HT-29 (cell line): ENCODE results near the gene TECPR2. TPM values are rescaled to one million over a fixed set of nuclear protein-coding genes. Genes with fewer than 3 reads are reported as not detected.
"Not testable (repeated sequence)": the region's sequence is repeated elsewhere in the genome, so short reads cannot be mapped to it uniquely, and the experiment has no call there.

Experiments
- DNase-seq: peaks from one replicate; pipeline ENCODE4 v3.0.0-alpha.2; 2015; ENCODE audit warnings: low spot score
- total RNA-seq: library from RNA; depleted of rRNA; stranded (reverse); fragments of >200 nt; shearing (Covaris generic); gene quantifications from 2 replicates; pipeline ENCODE4 v1.2.3, GENCODE V29; 2014

Gene TECPR2
- total RNA-seq, 1 experiment from 2014 or later = 8.9 TPM

DNA sequence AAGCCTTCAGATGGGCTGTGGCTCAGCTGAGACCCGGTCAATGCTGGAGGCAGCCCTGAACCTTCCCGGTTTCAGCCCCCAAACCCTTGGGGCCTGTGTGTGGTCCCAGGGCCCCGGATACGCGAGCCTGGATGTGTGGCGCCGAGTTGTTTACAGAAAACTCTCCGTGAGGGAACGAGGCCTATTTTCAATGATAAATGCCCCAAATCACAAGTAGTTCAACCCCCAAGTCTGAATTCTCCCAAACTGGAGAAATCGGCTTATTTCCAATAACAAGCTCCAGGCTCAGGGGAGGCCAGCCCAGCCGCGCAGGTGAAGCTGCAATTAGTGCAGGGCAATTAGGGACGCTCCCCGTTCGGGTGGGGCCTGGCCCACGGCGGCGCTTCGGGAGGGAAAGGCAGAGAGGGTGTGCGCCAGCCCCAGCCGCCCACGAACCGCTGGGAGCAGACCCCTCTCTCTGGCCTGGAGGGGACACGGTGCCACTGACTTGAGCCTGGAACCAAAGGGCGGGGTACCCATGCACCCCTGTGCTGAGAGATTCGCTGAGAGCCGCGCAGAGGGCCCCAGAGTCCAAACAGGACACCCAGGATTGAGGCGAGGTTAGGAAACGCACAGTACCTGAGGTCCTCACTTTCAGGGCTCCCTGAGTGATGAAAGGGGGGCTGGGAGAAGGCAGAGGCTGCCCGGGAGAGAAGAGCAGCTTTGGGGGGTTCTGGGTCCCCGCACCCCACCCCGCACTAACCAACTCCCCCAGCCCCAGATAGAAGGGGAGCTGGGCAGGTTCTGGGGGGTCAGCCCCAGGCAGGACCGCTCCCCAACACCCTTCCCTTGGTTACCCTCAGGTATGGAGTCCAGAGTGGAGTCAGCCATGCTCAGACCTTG, 161.1 kb downstream of the TECPR2 start:
- DNase-seq = no peak

DNA sequence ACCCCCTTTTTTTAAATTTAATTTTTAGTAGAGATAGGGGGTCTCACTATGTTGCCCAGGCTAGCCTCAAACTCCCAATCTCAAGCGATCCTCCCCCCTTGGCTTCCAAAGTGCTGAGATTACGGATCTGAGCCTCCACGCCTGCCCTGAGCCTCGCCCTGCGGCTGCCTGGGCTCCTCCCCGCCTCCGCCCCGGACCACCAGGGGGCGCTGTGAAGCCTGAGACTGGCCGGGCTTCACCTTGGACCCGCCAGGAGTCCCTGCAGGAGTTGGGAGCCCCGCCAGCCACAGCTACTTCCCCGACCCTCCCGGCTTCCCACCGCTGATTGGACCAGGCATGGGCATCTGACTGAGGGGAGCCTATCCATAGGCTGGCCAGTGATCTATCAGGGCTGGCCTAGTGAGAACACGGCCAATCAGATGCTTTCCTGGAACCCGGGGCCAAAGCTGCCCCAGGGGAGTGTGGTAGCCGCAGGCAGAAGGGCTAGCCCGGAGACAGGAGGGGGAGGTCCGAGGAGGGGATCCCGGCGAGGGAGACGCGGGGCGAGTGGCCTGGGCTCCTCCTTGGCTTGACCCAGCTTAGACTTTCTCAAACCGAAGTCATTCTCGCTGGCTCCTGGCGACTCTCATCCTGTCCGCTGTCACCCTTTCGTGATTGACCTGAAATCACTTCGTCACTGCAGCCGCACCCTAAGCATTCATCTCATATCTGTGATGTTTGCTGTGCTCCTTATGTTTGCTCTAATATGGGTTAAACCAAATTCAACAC, 161.9 kb downstream of the TECPR2 start:
- peak; percentile 94 for DNase-seq

DNA sequence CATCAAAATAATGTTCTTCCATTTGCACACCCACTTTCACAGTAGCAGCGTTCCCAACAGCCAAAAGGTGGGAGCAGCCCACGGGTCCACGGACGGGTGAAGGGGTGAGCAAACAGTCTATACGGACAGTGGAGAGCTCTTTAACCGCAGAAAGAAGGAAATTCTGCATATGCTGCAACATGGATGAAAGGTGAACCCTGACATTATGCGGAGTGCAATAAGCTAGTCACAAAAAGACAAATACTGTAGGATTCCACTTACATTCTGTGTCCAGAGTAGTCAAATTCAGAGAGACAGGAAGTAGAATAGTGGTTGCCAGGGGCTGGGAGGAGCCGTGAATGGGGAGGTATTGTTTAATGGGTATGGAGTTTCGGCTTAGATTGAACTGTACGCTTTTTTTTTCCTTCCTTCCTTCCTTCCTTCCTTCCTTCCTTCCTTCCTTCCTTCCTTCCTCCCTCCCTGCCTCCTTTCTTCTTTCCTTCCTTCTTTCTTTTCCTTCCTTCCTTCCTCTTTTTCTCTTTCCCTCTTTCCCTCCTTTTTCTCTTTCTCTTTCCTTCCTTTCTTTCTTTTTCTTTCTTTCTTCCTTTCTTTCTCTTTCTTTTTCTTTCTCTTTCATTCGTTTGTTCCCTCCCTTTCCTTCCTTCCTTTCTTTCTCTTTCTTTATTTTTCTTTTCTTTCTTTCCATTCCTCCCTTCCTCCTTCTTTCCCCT, 162.6 kb downstream of the TECPR2 start:
- peak; percentile 55 for DNase-seq

DNA sequence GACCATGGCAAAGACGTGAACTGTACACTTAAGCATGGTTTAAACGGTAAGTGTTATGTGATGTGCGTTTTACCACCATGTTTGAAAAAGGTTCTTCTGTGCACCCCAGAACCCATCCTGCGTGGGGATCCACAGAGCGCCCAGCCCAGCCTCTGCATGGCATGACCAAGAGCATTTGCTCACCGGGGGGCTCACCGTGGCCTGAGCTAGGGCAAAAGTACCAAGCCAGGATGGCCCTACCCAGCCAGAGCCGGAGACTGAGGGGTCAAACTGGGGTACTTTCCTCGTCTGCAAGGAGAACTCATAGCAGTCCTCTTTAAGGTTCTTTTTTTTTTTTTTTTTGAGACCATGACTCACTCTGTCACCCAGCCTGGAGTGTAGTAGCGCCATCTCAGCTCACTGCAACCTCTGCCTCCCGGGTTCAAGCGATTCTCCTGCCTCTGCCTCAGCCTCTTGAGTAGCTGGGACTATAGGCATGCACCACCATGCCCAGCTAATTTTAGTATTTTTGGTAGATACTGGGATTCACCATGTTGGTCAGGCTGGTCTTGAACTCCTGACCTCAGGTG, 163.3 kb downstream of the TECPR2 start:
- DNase-seq = no peak

DNA sequence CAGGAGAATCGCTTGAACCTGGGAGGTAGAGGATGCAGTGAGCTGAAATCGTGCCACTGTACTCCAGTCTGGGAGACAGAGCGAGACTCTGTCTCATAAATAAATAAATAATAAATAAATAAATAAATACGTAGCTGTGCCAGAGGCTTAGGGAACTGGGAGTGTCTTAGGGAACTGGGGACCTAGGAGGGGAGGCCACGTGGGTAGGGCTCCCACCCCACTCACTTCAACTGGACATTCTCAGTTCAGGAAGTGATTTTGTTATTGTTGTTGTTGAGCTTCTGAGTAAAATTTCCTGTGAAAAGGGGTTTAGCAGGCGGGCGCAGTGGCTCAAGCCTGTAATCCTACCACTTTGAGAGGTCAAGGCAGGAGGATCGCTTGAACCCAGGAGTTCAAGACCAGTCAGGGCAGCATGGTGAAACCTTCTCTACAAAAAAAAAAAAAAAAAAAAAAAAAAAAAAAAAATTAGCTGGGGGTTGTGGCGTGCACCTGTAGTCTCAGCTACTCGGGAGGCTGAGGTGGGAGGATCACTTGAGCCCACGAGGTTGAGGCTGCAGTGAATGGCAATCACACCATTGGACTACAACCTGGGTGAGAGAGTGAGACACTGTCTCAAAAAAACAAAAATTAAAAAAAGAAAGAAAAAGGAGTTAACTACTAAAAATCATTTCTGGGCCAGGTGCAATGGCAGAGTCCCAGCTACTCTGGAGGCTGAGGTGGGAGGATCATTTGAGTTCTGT, 165.9 kb downstream of the TECPR2 start:
- DNase-seq = no peak

DNA sequence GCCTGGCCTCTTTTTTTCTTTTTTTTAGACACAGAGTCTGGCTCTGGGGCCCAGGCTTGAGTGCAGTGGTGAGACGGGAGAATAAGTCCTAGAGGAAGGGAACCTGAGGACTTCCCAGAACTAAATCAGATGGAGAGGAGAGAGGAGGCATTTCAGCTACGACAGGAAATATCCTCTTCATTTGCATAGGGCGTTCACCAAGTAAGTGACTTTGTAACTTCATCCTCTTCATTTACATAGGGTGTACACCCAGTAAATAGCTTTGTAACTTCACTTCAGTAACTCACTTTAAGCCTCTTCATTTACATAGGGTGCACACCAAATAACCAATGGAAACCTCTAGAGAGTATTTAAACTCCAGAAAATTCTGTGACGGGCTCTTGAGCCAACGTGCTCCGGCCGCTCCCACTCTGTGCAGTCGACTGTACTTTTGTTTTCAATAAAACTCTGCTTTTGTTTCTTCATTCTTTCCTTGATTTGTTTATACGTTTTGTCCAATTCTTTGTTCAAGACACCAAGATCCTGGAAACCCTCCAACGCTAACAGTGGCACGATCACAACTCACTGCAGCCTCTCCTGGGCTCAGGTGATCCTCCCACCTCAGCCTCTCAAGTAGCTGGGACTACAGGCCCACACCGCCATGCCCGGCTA, 168.2 kb downstream of the TECPR2 start:
- DNase-seq = no peak

DNA sequence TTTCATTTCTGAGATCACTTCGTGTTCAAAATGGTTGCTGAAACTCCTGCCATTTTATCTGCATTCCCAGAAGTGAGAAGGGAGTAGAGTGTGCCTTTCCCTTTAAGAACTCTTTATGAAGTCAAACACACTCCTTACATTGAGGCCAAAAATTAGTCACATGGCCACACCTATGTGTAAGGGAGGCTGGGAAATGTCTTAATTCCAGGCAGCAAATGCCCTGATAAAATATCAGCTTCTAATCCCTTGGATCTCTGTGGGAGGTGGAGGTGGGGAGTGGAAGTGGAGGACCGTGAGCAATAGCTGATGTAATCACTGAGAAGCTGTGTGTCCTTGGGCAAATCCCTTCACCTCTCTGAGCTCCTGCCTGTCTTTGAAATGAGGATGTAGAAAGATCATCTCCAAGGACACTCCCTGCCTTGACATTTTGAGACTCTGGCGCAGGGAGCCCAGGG, 169.5 kb downstream of the TECPR2 start:
- no peak for DNase-seq

DNA sequence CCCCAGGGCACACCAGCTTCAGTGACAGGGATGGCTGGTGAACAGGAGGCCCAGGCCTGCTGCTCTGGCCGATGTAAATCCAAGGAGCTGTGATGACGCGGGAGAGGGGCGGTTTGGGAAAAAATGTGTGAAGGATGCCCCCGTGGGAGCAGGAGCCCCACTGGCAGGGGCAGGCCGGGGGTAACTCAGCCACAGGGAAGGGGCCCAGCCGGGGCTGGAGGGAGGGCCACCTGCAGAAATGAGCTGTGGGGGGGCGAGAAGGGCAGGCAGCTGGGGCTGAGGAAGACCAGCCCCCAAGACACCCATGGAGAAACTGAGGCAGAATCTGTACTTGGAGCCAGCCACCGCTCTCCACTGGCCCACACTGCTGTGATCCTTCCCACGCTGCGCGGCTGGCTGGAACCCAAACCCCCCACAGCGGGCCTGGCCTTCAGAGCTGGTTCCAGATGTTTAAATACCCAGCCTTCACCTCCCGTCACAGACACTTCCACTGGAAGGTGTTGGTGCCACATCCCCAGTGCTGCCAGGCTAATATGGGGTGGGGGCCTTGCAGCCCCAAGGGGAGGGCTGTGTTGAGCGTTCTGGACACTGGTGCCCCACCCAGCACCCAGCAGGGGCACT, 175.3 kb downstream of the TECPR2 start:
- no peak for DNase-seq

DNA sequence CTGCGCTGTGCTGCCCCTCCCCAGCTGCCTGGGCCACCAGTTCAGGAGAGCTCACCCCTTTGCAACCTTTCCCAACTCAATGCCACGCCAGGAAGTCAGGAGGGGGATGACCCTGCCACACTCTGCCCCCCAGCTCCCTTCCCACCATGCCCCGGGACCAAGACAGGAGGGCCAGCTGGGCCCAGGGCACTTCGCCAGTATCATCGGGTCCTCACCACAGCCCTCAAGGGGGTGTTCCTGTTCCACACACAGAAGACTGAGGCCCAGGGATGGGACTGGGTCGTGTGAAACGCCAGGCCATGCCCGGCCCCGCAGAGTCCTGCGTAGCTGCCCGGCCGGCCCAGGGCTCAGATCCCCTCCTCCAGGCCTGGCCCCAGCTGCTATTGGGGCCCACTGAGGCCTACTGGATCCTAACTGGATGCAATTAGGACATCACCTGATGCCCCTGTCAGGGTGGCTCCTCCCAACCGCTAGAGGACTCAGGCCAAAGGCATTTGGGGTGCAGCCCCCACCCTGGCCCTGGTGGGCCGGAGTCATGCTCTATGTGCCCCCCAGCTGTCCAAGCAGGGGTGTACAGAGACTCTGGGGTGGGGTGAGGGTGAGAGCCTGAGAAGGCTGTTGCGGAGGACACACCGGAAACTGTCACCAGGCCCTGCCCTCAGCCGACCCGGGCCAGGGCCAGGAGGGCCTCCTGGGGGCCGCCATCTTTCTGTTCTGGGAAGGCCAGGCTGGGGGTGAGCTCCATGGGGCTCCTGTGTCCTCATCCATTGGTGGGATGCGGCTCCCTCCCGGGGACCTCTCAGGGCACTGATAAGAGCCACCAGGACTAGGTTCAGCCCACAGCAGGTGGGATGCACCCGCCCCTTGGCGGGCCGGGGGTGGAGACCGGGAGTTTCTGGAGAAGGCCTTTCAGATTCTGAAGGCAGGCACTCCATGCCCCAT, 176.1 kb downstream of the TECPR2 start:
- DNase-seq = no peak

DNA sequence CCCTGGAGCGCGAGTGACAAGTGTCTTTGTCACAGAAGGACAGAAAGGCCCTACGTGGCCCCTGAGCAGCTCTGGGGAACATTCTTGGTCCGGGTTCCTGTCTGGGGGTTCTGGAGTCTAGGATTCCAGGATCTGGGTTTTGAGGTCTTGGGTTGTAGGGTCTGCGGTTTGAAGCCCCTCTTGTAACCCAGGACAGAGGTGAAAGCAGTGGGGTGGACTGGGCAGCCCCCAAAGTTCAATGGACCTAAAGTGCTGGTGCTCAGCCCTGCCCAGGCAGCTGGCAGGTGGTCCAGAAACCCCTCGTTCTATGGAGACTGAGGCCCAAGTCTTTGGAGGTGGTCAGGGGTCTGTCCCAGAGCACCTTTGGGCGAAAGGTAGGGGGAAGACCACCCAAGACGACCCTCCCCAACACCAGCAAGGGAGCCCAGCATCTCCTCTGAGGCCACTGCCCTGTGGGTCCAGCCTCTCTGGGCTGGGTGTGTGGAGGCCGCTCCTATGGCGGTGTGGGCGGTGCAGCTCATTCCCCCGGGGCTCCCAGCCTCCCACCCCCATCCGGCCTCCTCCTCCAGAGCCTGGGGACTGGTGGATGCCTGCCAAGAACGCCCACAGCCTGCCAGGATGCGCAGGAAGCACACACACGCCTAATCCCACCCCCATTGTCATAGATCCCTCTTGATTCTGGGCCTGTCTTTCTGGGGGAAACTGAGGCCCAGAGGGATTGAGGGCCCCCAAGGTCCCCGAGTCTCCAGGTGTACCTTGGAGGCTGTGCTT, 177.0 kb downstream of the TECPR2 start:
- DNase-seq = no peak

DNA sequence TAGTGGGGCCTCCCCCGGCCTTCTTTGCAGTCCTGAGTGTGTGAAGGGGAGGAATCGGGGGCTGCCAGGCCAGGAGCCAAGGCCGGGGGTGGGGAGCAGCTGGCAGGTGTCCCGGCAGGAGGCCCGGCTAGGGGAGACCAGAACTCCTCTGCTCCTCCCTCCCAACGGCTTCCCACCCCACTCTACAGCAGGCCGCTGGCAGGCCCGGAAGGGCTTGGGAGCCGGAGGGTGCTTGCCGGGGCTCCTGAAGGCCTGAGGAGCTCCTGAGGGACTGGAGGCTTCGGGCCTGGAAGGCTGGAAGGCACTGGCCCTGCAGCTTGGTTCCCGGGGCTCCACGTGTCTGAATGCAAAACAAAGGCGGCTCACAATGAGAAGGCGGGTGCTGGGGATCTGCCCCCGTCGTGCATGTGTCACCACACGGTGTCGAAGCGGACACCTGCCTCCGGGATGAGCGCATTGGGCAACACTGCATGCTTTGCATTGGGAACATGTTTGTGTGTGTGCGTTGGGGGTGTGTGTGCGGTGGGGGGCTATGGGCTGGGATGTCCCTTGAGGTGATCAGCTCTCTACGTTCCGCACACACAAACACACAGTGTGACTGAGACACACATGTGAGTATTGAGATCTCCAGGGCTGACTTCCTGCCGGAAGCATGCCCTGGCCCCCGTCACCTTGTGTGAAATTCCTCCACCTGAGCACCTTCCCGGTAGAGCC, 177.7 kb downstream of the TECPR2 start:
- DNase-seq = no peak

DNA sequence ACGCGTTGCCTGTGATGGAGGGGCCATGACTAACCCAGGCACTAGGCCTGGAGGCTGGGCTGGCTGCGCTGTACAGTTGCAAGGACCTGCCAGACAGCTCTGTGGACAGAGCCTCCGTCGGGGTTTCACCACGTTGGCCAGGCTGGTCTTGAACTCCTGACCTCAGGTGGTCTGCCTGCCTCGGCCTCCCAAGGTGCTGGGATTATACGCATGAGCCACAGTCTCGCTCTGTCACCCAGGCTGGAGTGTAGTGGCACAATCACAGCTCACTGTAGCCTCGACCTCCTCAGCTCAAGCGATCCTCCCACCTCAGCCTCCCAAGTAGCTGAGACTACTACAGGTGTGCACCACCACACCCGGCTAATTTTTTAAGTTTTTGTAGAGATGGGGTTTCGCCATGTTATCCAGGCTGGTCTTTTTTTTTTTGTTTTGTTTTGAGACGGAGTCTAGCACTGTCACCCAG, 178.3 kb downstream of the TECPR2 start:
- DNase-seq = not testable (repeated sequence)

DNA sequence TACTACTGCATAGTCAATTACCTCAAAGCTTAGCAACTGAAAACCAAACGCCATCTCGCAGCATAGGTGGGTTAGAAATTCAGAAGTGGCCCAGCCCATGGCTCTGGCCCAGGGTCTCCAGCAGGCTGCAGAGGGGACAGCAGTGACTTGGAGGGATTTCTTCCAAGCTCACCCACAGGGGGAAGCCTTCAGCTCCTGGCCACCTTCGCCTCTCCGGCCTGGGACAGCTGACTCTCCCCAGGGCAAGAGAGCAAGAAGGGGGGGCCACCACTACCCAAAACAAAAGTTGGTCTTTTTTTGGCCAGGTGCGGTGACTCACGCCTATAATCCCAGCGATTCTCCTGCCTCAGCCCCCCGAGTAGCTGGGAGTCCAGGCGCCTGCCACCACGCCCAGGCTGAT, 179.0 kb downstream of the TECPR2 start:
- DNase-seq = no peak

DNA sequence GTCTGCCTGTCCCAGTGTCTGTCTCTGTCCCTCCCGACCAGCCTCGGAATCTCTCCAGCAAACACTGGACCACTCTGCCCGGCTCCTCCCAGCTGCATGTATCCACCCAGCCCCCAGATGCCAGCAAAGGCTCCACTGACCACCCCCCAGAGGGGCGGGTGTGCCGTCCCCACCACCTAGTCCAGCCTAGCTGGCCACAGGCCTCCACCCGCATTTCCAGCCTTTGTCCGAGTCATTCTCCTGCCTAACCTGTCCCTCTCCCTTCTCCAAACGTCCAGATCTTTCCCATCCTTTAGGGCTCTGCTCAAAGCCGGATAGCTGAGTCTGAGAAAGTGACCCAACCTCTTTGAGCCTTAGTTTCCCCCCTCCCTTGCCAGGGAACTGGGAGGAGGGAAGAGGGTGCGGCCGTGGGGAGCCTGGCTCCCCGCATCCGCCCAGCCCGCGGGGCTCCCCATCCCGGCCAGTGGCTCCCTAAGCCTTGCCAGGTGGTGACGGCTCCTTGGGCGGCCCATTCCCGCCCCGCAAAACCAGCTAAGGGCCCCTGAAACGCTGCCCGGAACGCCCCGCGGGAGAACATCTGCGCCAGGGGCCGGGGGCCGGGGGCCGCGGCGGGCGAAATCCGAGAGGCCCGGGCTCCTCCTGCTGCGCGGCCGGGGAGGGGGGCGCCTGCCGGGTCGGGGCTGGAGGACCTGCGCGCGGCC, 181.5 kb downstream of the TECPR2 start:
- DNase-seq = no peak

DNA sequence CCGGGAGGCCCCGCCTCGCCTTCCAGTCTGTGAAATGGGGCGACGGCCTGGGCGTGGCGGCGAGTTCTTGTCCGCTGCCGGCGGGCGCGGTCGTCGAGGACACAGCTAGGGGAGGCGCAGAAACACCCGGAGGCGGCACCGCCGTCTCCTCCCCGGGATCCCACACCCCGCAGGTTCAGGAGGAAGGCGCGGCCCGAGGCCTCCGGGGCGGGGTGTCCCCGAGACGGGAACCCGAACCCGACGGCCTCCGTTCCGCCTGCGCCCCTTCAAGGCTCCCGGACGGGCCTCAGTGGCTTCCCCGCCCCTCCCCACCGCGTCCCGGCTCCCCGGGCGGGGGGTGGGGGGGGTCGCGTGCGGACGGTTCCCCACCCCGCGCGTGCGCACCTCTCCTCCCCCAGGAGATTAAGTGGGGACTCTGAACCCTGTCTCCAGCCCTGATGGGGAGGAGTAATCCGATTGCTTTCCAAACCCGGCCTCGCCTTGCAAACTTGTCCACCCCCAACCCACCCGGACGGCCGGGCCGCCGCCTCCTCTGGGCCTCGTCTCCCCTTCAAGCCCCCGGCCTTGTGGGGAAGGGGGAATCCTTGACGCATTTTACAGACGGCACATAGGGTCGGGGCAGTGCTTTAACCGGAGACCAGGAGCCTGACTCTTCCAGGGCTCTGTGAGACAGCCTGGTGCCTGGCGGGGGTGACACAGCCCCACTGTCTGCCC, 182.2 kb downstream of the TECPR2 start:
- no peak for DNase-seq
